ENCODE measurements around the gene APOE.

The APOE gene

DNA sequence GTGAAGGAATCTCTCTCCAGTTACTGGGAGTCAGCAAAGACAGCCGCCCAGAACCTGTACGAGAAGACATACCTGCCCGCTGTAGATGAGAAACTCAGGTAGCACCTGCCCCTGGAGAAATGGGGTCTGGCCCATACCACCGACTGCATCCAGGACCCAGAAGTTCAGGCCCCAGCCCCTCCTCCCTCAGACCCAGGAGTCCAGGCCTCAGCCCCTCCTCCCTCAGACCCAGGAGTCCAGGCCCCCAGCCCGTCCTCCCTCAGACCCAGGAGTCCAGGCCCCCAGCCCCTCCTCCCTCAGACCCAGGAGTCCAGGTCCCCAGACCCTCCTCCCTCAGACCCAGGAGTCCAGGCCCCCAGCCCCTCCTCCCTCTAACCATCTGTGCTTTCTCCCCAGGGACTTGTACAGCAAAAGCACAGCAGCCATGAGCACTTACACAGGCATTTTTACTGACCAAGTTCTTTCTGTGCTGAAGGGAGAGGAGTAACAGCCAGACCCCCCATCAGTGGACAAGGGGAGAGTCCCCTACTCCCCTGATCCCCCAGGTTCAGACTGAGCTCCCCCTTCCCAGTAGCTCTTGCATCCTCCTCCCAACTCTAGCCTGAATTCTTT is 43.3 kb downstream of the APOE start:
- no peak for DNase-seq

DNA sequence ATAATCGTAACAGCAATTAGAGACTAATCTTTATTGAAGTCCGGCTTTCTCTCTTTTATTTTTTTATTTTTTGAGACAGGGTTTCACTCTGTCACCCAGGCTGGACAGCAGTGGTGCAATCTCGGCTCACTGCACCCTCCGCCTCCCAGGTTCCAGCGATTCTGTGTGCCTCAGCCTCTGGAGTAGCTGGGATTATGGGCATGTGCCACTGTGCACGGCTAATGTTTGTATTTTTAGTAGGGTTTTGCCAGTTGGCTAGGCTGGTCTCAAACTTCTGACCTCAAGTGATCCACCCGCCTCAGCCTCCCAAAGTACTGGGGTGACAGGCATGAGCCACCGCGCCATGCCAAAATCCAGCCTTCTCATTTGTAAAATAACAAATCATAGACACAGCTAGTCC is 44.0 kb downstream of the APOE start:
- DNase-seq = no peak

DNA sequence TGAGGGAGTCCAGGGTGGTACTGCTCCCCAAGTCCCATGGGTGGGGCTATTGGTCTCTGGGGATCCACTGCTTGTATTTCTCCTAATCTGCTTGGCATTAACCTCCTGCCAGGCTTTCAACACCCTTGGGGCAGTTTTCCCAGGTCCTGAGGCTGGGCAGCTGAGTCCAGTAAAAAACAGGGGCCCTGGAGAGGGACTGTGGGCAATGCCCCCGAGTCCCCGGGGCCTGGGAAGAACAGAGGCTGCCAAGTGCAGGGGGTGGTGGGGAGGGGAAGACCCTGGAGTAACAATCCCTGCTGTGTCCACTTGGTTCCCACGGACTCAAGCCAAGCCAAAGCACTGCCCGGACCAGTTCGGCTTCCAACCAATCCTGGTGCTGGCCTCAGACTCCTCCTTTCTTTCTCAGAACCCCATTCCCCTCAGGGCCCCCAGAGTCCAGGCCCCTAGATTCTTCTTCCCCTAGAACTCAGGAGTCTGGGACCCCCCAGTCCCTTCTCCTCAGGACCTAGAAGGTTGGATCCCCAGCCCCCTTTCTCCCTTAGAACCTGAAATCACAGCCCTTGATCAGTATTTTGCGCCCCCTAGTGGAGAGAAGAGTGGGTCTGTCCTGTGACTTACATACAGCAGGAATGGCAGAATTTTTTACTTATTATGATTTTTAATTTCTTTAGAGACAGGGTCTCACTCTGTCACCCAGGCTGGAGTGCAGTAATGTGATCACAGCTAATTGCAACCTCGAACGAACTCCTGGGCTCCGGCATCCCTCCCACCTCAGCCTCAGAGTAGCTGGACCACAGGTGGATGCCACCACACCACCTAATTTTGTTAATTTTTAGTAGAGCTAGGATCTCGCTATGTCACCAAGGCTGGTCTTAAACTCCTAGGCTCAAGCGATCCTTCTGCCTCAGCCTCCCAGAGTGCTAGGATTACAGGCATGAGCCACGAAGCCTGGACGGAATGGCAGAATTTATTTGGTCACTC is 45.9 kb downstream of the APOE start:
- peak in 57 of 58 donors; percentile 10 to 93 (median 76) for DNase-seq

DNA sequence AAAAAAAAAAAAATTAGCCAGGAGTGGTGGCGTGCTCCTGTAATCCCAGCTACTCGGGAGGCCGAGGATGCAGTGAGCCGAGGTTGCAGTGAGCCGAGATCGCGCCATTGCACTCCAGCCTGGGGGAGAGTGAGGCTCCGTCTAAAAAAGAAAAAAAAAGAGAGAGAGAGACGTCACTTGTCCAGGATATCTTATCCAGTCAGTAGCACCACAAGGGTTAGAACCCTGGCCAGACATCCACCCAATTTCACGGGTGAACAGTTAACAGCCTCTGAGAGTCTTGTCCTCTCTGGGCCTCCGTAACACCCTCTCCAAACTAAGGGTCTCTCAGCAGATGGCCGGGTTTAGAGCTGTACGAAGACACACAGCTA is 48.7 kb downstream of the APOE start:
- DNase-seq = no peak

DNA sequence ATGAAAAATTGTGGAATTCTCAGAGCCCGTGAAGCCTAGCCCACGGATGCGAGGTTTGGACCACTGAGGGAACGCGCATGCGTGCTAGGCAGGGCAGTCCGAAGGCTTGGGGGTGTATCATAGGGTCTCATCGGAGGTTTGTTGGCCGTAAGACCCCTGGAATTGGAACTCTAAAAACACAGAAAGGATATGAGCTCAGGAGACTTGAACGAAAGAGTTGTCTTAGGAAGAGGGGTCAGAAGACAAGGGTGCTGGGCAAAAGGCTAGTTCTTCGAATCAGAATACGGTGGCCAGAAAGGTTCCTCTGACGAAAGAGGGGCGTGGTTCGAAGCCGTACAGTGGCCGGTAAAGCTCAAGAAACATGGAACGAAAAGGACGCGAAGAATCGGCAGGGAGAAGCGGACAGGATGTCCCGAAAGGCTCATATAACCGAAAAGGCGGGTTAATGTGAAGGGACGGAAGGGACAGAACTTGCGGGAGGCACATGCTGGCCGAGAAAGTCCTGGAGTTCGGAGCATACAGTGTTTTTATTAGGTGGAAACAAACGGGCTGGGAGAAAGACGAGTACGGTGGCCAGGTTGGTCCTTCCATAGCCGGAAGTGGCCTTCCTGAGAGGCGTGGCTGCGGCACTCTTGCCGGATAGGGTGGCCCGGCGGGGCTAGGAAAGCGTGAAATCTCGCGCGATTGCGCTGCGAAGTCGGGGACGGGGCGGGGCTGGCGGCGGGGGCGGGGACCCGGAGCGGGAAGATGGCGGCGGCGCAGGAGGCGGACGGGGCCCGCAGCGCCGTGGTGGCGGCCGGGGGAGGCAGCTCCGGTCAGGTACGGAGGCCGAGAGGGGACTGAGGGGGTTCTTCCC is 49.3 kb downstream of the APOE start, which contains the start of gene CLPTM1:
Gene CLPTM1 (plus strand): TSS at position 732 of the 856 bp plus-strand sequence. CDS start 16 bp downstream, at position 748.
- peak; percentile 40 to 97 (median 93) for DNase-seq

DNA sequence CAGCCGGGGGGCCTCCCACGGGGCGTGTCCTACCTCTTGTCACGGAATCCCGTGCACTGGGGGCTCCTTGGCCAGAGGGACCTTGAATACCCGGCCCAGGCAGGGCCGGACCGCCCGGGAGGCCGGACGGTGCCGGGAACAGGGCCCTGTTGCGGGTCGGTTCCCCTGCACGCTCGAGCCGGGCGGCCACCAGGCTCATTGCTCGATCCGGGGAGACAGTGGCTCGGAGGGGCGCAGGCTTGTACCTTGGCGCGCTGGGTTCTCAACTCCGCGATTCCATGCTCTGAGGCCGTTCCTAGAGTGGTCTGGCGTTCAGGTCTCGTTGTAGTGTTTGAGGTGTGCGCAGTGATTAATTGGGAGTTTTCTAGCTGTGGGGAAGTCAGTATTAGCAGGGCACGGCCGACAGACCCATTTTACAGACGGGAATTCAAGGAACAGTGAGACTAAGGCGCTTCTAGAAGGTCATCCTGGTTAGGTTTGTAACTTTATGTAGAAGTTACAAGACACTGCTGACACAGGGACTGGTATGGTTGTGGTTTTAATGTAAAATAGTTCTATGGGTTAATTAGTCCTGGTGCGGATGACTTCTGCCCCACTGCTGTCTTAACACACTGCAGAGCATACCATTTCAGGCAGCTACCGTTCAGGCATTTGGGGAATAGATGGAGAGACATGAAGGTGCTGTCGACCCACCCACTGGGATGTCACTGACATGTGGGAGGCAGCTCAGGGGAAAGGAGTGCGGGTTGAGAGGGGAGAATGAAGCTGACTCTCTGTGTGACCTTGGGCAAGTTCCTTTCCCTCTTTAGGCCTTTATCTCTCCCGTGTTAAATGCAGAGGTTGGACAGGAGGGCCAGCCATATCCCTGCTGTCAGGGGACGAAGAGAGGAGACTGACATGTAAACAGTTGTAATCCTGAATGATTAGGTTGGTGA is 50.2 kb downstream of the APOE start:
- DNase-seq = no peak

DNA sequence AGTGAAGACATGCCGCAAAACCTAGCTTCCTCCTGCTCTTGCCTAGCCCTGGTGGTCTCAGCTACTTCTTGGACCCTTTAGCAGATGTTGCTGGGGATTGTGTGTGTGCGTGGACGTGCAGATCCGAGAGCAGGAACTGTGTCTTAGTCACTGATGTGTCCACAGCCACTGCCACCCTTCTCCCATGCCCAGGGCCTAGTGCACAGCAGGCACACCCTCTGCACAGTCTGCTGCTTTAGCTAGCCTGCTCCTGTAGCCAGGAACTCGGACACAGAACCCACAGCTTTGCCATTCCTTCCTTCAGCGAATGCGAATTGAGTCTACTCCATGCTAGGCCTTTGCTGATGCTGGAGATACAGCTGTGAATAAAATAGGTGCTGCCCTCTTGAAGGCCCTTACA is 51.9 kb downstream of the APOE start:
- no peak for DNase-seq

DNA sequence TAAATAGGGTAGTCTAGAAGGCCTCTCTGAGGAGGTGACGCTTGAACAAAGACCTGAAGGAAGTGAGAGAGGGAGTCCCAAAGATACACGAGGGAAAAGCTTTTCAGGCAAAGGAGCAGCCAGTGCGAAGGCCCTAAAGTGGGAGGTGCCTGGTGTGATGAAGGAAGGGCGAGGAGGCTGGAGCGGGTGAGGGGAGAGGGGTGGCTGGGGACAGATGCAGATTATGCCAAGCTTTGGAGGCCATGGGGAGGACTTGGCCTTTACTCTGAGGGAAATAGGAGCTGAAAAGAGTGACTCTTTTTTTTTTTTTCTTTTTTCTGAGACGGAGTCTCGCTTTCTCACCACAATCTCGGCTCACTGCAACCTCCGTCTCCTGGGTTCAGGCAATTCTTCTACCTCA is 52.5 kb downstream of the APOE start:
- no peak for DNase-seq
